NCI-H1105 treated with DMSO at 0.1 percent for 48 hours (cell line): ENCODE data around the gene IYD.
"Not testable (repeated sequence)": the region's sequence is repeated elsewhere in the genome, so short reads cannot be mapped to it uniquely, and the experiment has no call there.

Source experiments
- DNase-seq: peaks from one replicate; lab custom pipeline; 2025; lab: John Stamatoyannopoulos, UW

IYD gene

DNA sequence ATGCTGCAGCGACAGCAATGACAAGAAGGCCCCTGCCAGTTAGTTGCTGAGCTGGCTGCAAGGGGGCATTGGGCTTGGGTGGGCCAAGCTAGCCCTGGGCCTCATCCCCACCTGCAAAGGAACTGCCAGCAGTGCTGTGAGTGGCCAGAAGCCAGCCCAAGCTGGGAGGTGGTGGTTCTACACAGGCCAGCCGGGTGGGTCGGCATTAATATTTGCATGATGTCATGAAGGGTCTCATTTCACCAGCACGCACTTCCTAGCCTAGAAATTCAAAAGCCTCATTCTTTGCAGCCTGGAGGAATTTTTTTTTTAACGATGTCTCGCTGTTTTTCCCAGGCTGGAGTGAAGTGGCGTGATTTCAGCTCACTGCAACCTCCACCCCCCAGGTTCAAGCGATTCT, 62.0 kb downstream of the IYD start:
- no peak for DNase-seq

GRCh38 chr6:150435360-150435759, 66.5 kb downstream of the IYD start:
- DNase-seq: no peak

DNA sequence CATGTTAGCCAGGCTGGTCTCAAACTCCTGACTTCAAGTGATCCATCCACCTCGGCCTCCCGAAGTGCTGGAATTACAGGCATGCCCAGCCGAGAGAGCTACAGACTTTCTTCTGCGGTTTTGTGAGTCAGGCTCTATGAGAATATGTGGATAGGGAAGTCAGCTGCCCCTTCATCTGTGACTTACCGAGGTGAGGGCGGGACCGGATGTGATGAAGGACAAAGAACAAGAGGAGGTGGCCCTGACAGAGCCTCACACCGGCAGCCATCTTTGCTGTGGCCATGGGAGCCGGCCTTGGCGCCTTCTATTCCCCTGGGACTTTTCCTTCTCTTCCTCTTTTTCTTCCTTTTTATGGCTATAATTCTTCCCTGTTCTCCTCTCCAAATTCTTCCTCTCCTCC, 67.0 kb downstream of the IYD start:
- DNase-seq: no peak

DNA sequence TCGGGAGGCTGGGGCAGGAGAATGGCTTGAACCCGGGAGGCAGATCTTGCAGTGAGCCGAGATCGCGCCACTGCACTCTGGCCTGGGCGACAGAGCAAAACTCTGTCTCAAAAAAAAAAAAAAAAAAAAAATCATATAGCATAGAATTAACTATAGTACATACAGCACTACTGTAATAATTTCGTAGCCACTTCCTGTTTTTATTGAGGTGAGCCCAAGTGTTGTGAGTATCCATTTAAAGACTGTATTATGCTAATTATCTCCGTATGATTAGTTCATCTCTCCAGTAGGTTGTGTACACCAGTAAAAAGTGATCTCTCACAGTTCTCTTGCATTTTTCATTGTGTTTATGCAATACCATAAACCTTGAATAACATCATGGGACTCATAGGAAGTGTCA, 70.6 kb downstream of the IYD start:
- no peak for DNase-seq

- DNase-seq: no peak
Observed at GRCh38 chr6:150443621-150444020, 74.8 kb downstream of the IYD start.

GRCh38 chr6:150444308-150444707, 75.5 kb downstream of the IYD start:
- DNase-seq: no peak

DNA sequence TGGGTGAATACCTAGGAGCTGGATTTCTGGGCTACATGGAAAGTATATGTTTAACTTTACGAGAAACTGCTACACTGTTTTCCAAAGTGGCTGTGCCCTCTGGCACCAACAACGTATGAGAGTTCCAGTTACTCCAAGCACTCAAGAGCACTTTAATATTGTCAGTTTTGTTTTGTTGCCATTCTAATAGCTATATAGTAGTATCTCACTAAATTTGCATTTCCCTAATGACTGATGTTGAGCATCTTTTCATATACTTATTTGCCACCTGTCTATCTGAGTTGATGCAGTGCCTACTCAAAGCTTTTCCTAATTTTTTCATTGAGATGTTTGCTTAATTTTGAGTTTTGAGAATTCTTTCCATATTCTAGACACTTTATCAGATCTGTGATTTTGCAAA, 76.7 kb downstream of the IYD start:
- no peak for DNase-seq

- no peak for DNase-seq
Observed at GRCh38 chr6:150448221-150448620, 79.4 kb downstream of the IYD start.

- DNase-seq: not testable (repeated sequence)
Observed at GRCh38 chr6:150449055-150449454, 80.2 kb downstream of the IYD start.

- no peak for DNase-seq
Observed at GRCh38 chr6:150450918-150451317, 82.1 kb downstream of the IYD start.

GRCh38 chr6:150451807-150452427, 83.1 kb downstream of the IYD start:
- no peak for DNase-seq

GRCh38 chr6:150452428-150453243, 83.8 kb downstream of the IYD start:
- DNase-seq: no peak

DNA sequence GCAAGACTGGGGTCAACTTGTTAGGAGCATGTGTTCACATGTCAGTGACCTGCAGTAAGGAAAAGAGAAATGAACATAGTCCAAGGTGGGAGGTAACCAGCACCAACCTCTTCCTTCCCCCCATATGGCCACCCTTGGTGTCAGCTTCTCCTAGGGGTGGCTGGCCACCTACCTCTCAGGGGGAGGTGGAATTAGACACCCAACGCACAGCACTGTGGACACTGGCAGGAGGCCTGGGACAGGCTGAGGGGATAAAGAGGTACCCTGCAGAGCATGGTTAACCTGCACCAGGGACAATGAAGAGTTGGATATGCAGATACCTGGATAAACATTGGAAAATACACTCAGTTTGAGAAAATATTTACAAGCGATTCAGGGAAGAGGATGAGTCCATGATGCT, 84.5 kb downstream of the IYD start:
- no peak for DNase-seq
